ENCODE data around the gene SMPD3. TPM values are rescaled to one million over a fixed set of nuclear protein-coding genes. Genes with fewer than 3 reads are reported as not detected.

Gene SMPD3
- polyA plus RNA-seq, 3 donors from 2014 or later: 4.2 to 9.8 (median 7.5) TPM

- Mint-ChIP-seq H3K9me3 (no peaks in the 10 kb centered on the region), H3K4me1 (peaks cover 9 to 17% of the 10 kb centered on the region in 2 donors), H3K36me3 (no peaks in the 10 kb centered on the region), H3K27me3 (ENCODE audit: low read depth in 3 of 3) (peaks cover 15 to 22% (median 17%) of the 10 kb centered on the region in 3 donors), H3K27ac (no peak overlapping the region), H3K4me3 (no peak overlapping the region)
- peak in 1 of 3 donors; percentile 15 for DNase-seq
Measured at GRCh38 chr16:68444056-68444657, 4.2 kb downstream of the SMPD3 start.

GRCh38 chr16:68436581-68436980, 11.7 kb downstream of the SMPD3 start:
- Mint-ChIP-seq H3K27me3 (ENCODE audit: low read depth in 3 of 3) (peaks cover 0 to 9% (median 5%) of the 10 kb centered on the region in 3 donors), H3K4me1 (no peaks in the 10 kb centered on the region), H3K4me3 (no peak overlapping the region), H3K9me3 (peaks cover 0 to 5% (median 2%) of the 10 kb centered on the region in 6 donors), H3K36me3 (peaks cover 0 to 7% (median 0%) of the 10 kb centered on the region in 3 donors), H3K27ac (no peak overlapping the region)
- DNase-seq: no peak

- Mint-ChIP-seq H3K4me3 (no peak overlapping the region), H3K36me3 (peaks cover 0 to 7% (median 0%) of the 10 kb centered on the region in 3 donors), H3K4me1 (no peaks in the 10 kb centered on the region), H3K9me3 (peaks cover 0 to 5% (median 2%) of the 10 kb centered on the region in 6 donors), H3K27ac (no peak overlapping the region), H3K27me3 (ENCODE audit: low read depth in 3 of 3) (peaks cover 0 to 7% (median 5%) of the 10 kb centered on the region in 3 donors)
- DNase-seq: no peak
Measured at GRCh38 chr16:68434624-68435210, 13.6 kb downstream of the SMPD3 start.

- H3K27ac Mint-ChIP-seq: no peak overlapping the region
Measured at GRCh38 chr16:68433316-68433715, 15.0 kb downstream of the SMPD3 start.

GRCh38 chr16:68432701-68433100, 15.6 kb downstream of the SMPD3 start:
- Mint-ChIP-seq H3K4me1 (no peaks in the 10 kb centered on the region), H3K27me3 (ENCODE audit: low read depth in 3 of 3) (peaks cover 0 to 3% (median under 1%) of the 10 kb centered on the region in 3 donors), H3K4me3 (no peak overlapping the region), H3K27ac (no peak overlapping the region), H3K9me3 (peaks cover 0 to 5% (median 2%) of the 10 kb centered on the region in 6 donors), H3K36me3 (peaks cover 0 to 2% (median 0%) of the 10 kb centered on the region in 3 donors)
- DNase-seq: no peak

More at GRCh38 chr16:68433316-68433715, 15.0 kb downstream of the SMPD3 start:
- peaks cover 0 to 5% (median 2%) of the 10 kb centered on the region in 6 donors for H3K9me3 Mint-ChIP-seq
- no peaks in the 10 kb centered on the region for H3K4me1 Mint-ChIP-seq
- DNase-seq: no peak
- H3K36me3 Mint-ChIP-seq: peaks cover 0 to 3% (median 0%) of the 10 kb centered on the region in 3 donors
- no peak overlapping the region for H3K4me3 Mint-ChIP-seq
- peaks cover 0 to 3% (median 2%) of the 10 kb centered on the region in 3 donors for H3K27me3 Mint-ChIP-seq (ENCODE audit: low read depth in 3 of 3)

- no peak overlapping the region for H3K4me3 Mint-ChIP-seq
- no peaks in the 10 kb centered on the region for H3K9me3 Mint-ChIP-seq
- H3K4me1 Mint-ChIP-seq: no peaks in the 10 kb centered on the region
- no peak overlapping the region for H3K27ac Mint-ChIP-seq
- DNase-seq: no peak
- H3K36me3 Mint-ChIP-seq: no peaks in the 10 kb centered on the region
- H3K27me3 Mint-ChIP-seq (ENCODE audit: low read depth in 3 of 3): peaks cover 0 to 2% (median 0%) of the 10 kb centered on the region in 3 donors
Measured at GRCh38 chr16:68429076-68429854, 19.0 kb downstream of the SMPD3 start.

GRCh38 chr16:68427649-68428303, 20.5 kb downstream of the SMPD3 start:
- Mint-ChIP-seq H3K36me3 (no peaks in the 10 kb centered on the region), H3K4me3 (no peak overlapping the region), H3K9me3 (no peaks in the 10 kb centered on the region), H3K27me3 (ENCODE audit: low read depth in 3 of 3) (peaks cover 0 to 2% (median 0%) of the 10 kb centered on the region in 3 donors), H3K27ac (no peak overlapping the region), H3K4me1 (no peaks in the 10 kb centered on the region)
- no peak for DNase-seq

- DNase-seq: no peak
- Mint-ChIP-seq H3K9me3 (no peaks in the 10 kb centered on the region), H3K4me1 (no peaks in the 10 kb centered on the region), H3K36me3 (no peaks in the 10 kb centered on the region), H3K27ac (no peak overlapping the region), H3K27me3 (ENCODE audit: low read depth in 3 of 3) (peaks cover 0 to 3% (median 0%) of the 10 kb centered on the region in 3 donors), H3K4me3 (no peak overlapping the region)
Measured at GRCh38 chr16:68426347-68426652, 22.0 kb downstream of the SMPD3 start.

- no peak overlapping the region for H3K27ac Mint-ChIP-seq
- H3K4me1 Mint-ChIP-seq: no peaks in the 10 kb centered on the region
- H3K4me3 Mint-ChIP-seq: no peak overlapping the region
- H3K27me3 Mint-ChIP-seq (ENCODE audit: low read depth in 3 of 3): peaks cover 0 to 3% (median 0%) of the 10 kb centered on the region in 3 donors
- no peaks in the 10 kb centered on the region for H3K36me3 Mint-ChIP-seq
- no peak for DNase-seq
- no peaks in the 10 kb centered on the region for H3K9me3 Mint-ChIP-seq
Measured at GRCh38 chr16:68425498-68426346, 22.6 kb downstream of the SMPD3 start.

GRCh38 chr16:68423771-68424170, 24.5 kb downstream of the SMPD3 start:
- DNase-seq: no peak
- no peaks in the 10 kb centered on the region for H3K36me3 Mint-ChIP-seq
- H3K27me3 Mint-ChIP-seq (ENCODE audit: low read depth in 3 of 3): peaks cover 0 to 3% (median under 1%) of the 10 kb centered on the region in 3 donors
- H3K4me1 Mint-ChIP-seq: peaks cover 3 to 4% of the 10 kb centered on the region in 2 donors
- no peak overlapping the region for H3K4me3 Mint-ChIP-seq
- no peak overlapping the region for H3K27ac Mint-ChIP-seq
- no peaks in the 10 kb centered on the region for H3K9me3 Mint-ChIP-seq

GRCh38 chr16:68422396-68422960, 25.8 kb downstream of the SMPD3 start:
- H3K27ac Mint-ChIP-seq: no peak overlapping the region
- H3K27me3 Mint-ChIP-seq (ENCODE audit: low read depth in 3 of 3): peaks cover 0 to 2% (median 1%) of the 10 kb centered on the region in 3 donors
- H3K36me3 Mint-ChIP-seq: no peaks in the 10 kb centered on the region
- H3K9me3 Mint-ChIP-seq: no peaks in the 10 kb centered on the region
- no peak for DNase-seq
- H3K4me1 Mint-ChIP-seq: peaks cover 16 to 17% of the 10 kb centered on the region in 2 donors
- no peak overlapping the region for H3K4me3 Mint-ChIP-seq

- no peak for DNase-seq
- peak overlapping the region in 1 of 6 donors; percentile 36 for H3K27ac Mint-ChIP-seq
- no peak overlapping the region for H3K4me3 Mint-ChIP-seq
- H3K9me3 Mint-ChIP-seq: no peaks in the 10 kb centered on the region
- peaks cover 30% of the 10 kb centered on the region in 2 donors for H3K4me1 Mint-ChIP-seq
- H3K36me3 Mint-ChIP-seq: no peaks in the 10 kb centered on the region
- peaks cover 0 to 3% (median 2%) of the 10 kb centered on the region in 3 donors for H3K27me3 Mint-ChIP-seq (ENCODE audit: low read depth in 3 of 3)
Measured at GRCh38 chr16:68421076-68421475, 27.2 kb downstream of the SMPD3 start.
